GM23338 (cell line): ENCODE measurements around the gene XCL2. TPM values are rescaled to one million over a fixed set of nuclear protein-coding genes. Genes with fewer than 3 reads are reported as not detected.

Experiments used
- ATAC-seq: fragments of 200-7000 bp; cut with Tn5 transposase; 3 replicates; pipeline ENCODE4 v1.9.1; 2020
- DNase-seq: peaks from one replicate; pipeline ENCODE4 v3.0.0-alpha.2; 2015; ENCODE audit warnings: low spot score
- H2AFZ ChIP-seq: fragments of 200-600 bp; sonication (generic); 2 replicates; pipeline ENCODE4 v1.8.0; 2016; ENCODE audit warnings: antibody characterized with exemption, mild to moderate bottlenecking, moderate library complexity
- H3F3A ChIP-seq: fragments of 200-600 bp; sonication (generic); replicated peaks from 2 replicates; pipeline ENCODE4 v1.8.0; 2017; ENCODE audit warnings: antibody characterized with exemption, mixed run types, low read depth
- H3K27ac ChIP-seq: fragments of 200-600 bp; sonication (generic); 2 replicates; pipeline ENCODE4 v1.6.1; 2016; ENCODE audit warnings: low read depth
- H3K27me3 ChIP-seq: fragments of 200-600 bp; sonication (generic); 2 replicates; pipeline ENCODE4 v1.8.0; 2016; ENCODE audit warnings: mild to moderate bottlenecking, mixed run types, moderate library complexity; ENCODE audit not compliant: insufficient read depth
- H3K36me3 ChIP-seq: fragments of 200-600 bp; sonication (generic); 2 replicates; pipeline ENCODE4 v1.8.0; 2016; ENCODE audit warnings: mild to moderate bottlenecking; ENCODE audit not compliant: insufficient read depth
- H3K4me1 ChIP-seq: fragments of 200-600 bp; sonication (generic); 2 replicates; pipeline ENCODE4 v1.8.0; 2016; ENCODE audit warnings: mild to moderate bottlenecking, moderate library complexity; ENCODE audit not compliant: insufficient read depth
- H3K4me2 ChIP-seq: fragments of 200-600 bp; sonication (generic); 2 replicates; pipeline ENCODE4 v1.7.1; 2017; ENCODE audit warnings: mixed run types
- H3K4me3 ChIP-seq: fragments of 200-600 bp; sonication (generic); 2 replicates; pipeline ENCODE4 v1.6.1; 2016; ENCODE audit warnings: mixed run types
- H3K79me2 ChIP-seq: fragments of 200-600 bp; sonication (generic); replicated peaks from 2 replicates; pipeline ENCODE4 v1.8.0; 2017; ENCODE audit warnings: mild to moderate bottlenecking; ENCODE audit not compliant: insufficient read depth
- H3K9me2 ChIP-seq: fragments of 200-600 bp; sonication (generic); 2 replicates; pipeline ENCODE4 v1.8.0; 2017; ENCODE audit not compliant: insufficient read depth
- H4K20me1 ChIP-seq: fragments of 200-600 bp; sonication (generic); replicated peaks from 2 replicates; pipeline ENCODE4 v1.8.0; 2017; ENCODE audit warnings: mild to moderate bottlenecking; ENCODE audit not compliant: insufficient read depth
- H3K27ac Mint-ChIP-seq: 2 replicates; pipeline ENCODE4 v1.8.0; 2020; ENCODE audit warnings: inconsistent platforms, mild to moderate bottlenecking, moderate library complexity, mixed read lengths
- H3K27me3 Mint-ChIP-seq: 3 replicates; pipeline ENCODE4 v1.8.0; 2022; ENCODE audit warnings: low read depth, mild to moderate bottlenecking, moderate library complexity, mixed read lengths, inconsistent platforms; ENCODE audit not compliant: insufficient read depth, poor library complexity
- H3K36me3 Mint-ChIP-seq: 3 replicates; pipeline ENCODE4 v1.8.0; 2021; ENCODE audit warnings: low read depth, mild to moderate bottlenecking, inconsistent platforms, moderate library complexity, mixed read lengths
- H3K4me1 Mint-ChIP-seq: 3 replicates; pipeline ENCODE4 v1.8.0; 2020; ENCODE audit warnings: mild to moderate bottlenecking, inconsistent platforms, mixed read lengths
- H3K4me3 Mint-ChIP-seq: 3 replicates; pipeline ENCODE4 v1.8.0; 2021; ENCODE audit warnings: moderate library complexity, mild to moderate bottlenecking, inconsistent platforms, mixed read lengths
- H3K9me3 Mint-ChIP-seq: 3 replicates; pipeline ENCODE4 v1.8.0; 2020; ENCODE audit warnings: moderate library complexity, mild to moderate bottlenecking, inconsistent platforms, mixed read lengths
- CREB1 ChIP-seq: fragments of 250-450 bp; sonication (Bioruptor Pico); IDR thresholded peaks from 2 replicates; pipeline ENCODE4 v1.5.0; 2020; ENCODE audit warnings: low read depth, mild to moderate bottlenecking, moderate library complexity
- CTCF ChIP-seq, 2 experiments: fragments of 200-600 bp in 1 of 2; sonication (generic) in 1 of 2; conservative IDR thresholded peaks; 2 replicates each; pipeline versions ENCODE4 v1.5.1 to v1.6.1; 2016 to 2017; ENCODE audit warnings: antibody characterized with exemption in 2 of 2, low read depth in 2 of 2, mild to moderate bottlenecking in 2 of 2, moderate library complexity in 1 of 2
- EZH2phosphoT487 ChIP-seq: fragments of 200-600 bp; sonication (generic); IDR thresholded peaks from one replicate; pipeline ENCODE4 v1.8.1; 2018; ENCODE audit warnings: antibody characterized with exemption; ENCODE audit not compliant: unreplicated experiment
- JUNB ChIP-seq: IDR thresholded peaks from one replicate; pipeline ENCODE4 v1.6.1; 2016; ENCODE audit warnings: antibody characterized with exemption; ENCODE audit not compliant: unreplicated experiment
- NANOG ChIP-seq: IDR thresholded peaks from 2 replicates; pipeline ENCODE4 v1.6.1; 2016; ENCODE audit warnings: antibody characterized with exemption, borderline replicate concordance
- POLR2AphosphoS5 ChIP-seq: IDR thresholded peaks from 2 replicates; pipeline ENCODE4 v1.6.1; 2016; ENCODE audit warnings: antibody characterized with exemption, low read depth
- REST ChIP-seq: IDR thresholded peaks from one replicate; pipeline ENCODE4 v1.6.1; 2018; ENCODE audit warnings: antibody characterized with exemption; ENCODE audit not compliant: unreplicated experiment
- ZNF114 ChIP-seq: fragments of 250-450 bp; sonication (Bioruptor Pico); IDR thresholded peaks from 2 replicates; pipeline ENCODE4 v1.5.0; 2020; ENCODE audit warnings: mild to moderate bottlenecking, moderate library complexity
- ZNF331 ChIP-seq: fragments of 250-450 bp; sonication (Bioruptor Pico); IDR thresholded peaks from 2 replicates; pipeline ENCODE4 v1.5.0; 2020; ENCODE audit warnings: low read depth, mild to moderate bottlenecking, moderate library complexity
- ZNF462 ChIP-seq: fragments of 250-450 bp; sonication (Bioruptor Pico); IDR thresholded peaks from 2 replicates; pipeline ENCODE4 v1.5.0; 2020; ENCODE audit warnings: mild to moderate bottlenecking, moderate library complexity
- polyA plus RNA-seq: library from polyadenylated mRNA; unstranded; fragments of >200 nt; fragmentation: Nextera tagmentation; extraction: Ambion mirVana; gene quantifications from 2 replicates; pipeline ENCODE4 v1.2.1, GENCODE V29; 2016
- total RNA-seq: library from RNA; depleted of rRNA; stranded (reverse); fragments of >200 nt; shearing (Covaris generic); gene quantifications from 2 replicates; pipeline ENCODE4 v1.2.3, GENCODE V29; 2014

XCL2 gene
- total and polyA plus RNA-seq, 2 experiments from 2014 or later = not detected

- H3K27me3 Mint-ChIP-seq = no peaks in the 10 kb centered on the region
- Histone ChIP-seq H3K79me2 (no peaks in the 10 kb centered on the region), H3K27ac (no peak overlapping the region), H3K4me1 (no peaks in the 10 kb centered on the region), H3K4me2 (no peak overlapping the region), H3K27me3 (no peaks in the 10 kb centered on the region), H4K20me1 (no peaks in the 10 kb centered on the region), H3K4me3 (no peak overlapping the region), H3K36me3 (no peaks in the 10 kb centered on the region), H3F3A (no peaks in the 10 kb centered on the region), H3K9me2 (no peaks in the 10 kb centered on the region; the same call in 1 of the 2 replicates), H2AFZ (no peak overlapping the region)
- ATAC-seq (no peak), DNase-seq (no peak)
- H3K27ac Mint-ChIP-seq = no peak overlapping the region
- no peaks in the 10 kb centered on the region for H3K4me1 Mint-ChIP-seq
- TF ChIP-seq CTCF (conservative IDR thresholded peaks at IDR 0.05; ENCODE audit: low read depth in 2 of 2) = no peak
- no peak for TF ChIP-seq ZNF331
- TF ChIP-seq POLR2AphosphoS5 = no peak
- TF ChIP-seq NANOG = no peak
- no peak for TF ChIP-seq ZNF114 (CRISPR knock-in tag)
- TF ChIP-seq REST = no peak
- no peak for TF ChIP-seq JUNB
- no peak for TF ChIP-seq EZH2phosphoT487
- TF ChIP-seq CREB1 (CRISPR knock-in tag) = no peak
- TF ChIP-seq ZNF462 (CRISPR knock-in tag) = no peak
- no peak overlapping the region for H3K4me3 Mint-ChIP-seq
- no peaks in the 10 kb centered on the region for H3K9me3 Mint-ChIP-seq
- no peaks in the 10 kb centered on the region for H3K36me3 Mint-ChIP-seq
These were observed 39.5 kb downstream of the XCL2 start for GRCh38 chr1:168504064-168504837.
